Measurements from ENCODE around the gene SEPSECS.

DNA sequence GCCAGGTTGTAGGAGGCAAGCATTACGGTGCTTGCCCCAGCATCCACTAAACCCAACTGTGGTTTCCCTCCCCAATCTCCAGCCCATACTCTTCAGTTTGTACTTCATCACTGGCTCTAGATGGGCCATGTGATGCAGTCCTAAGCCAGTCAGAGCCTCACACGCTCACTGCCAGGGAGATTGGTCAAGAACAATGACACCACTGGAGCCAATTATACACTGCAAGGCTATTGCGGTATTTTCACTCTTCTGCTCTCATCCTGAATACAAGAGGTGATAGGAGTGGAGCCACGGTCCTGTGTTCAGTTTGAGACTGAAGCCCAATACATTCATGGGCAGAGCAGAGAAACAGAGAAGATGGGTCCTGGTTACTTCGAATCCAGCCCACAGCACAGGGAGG is 58.4 kb downstream of the SEPSECS start:
- TF ChIP-seq, protein P1, sequence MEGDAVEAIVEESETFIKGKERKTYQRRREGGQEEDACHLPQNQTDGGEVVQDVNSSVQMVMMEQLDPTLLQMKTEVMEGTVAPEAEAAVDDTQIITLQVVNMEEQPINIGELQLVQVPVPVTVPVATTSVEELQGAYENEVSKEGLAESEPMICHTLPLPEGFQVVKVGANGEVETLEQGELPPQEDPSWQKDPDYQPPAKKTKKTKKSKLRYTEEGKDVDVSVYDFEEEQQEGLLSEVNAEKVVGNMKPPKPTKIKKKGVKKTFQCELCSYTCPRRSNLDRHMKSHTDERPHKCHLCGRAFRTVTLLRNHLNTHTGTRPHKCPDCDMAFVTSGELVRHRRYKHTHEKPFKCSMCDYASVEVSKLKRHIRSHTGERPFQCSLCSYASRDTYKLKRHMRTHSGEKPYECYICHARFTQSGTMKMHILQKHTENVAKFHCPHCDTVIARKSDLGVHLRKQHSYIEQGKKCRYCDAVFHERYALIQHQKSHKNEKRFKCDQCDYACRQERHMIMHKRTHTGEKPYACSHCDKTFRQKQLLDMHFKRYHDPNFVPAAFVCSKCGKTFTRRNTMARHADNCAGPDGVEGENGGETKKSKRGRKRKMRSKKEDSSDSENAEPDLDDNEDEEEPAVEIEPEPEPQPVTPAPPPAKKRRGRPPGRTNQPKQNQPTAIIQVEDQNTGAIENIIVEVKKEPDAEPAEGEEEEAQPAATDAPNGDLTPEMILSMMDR (IDR thresholded peaks at IDR 0.05; ENCODE audit: control extremely low read depth in 1 of 3, insufficient read depth in 1 of 3, low read depth in 1 of 3, low read length in 3 of 3) = no peak
- TF ChIP-seq POLR2A (IDR thresholded peaks at IDR 0.05; ENCODE audit: control extremely low read depth in 1 of 2, low read depth in 2 of 2, low read length in 2 of 2) (no peak), RNF2 (IDR thresholded peaks at IDR 0.05; ENCODE audit: borderline replicate concordance, low read depth, low read length, missing control alignments, poor library complexity, severe bottlenecking) (no peak), TEAD4 (IDR thresholded peaks at IDR 0.05; ENCODE audit: low read depth, low read length) (no peak), POLR2AphosphoS5 (IDR thresholded peaks at IDR 0.05; ENCODE audit: low read depth, low read length) (no peak), CEBPB (IDR thresholded peaks at IDR 0.05; ENCODE audit: low read depth, low read length) (no peak), SIRT6 (IDR thresholded peaks at IDR 0.05; ENCODE audit: low read length) (no peak), SUZ12 (IDR thresholded peaks at IDR 0.05; ENCODE audit: low read length) (no peak), KDM4A (IDR thresholded peaks at IDR 0.05; ENCODE audit: low read depth, low read length, severe bottlenecking) (no peak), SP1 (IDR thresholded peaks at IDR 0.05; ENCODE audit: low read depth, low read length) (no peak), EZH2 (IDR thresholded peaks at IDR 0.05; ENCODE audit: low read depth, low read length, severe bottlenecking) (no peak)

Data from H1 (cell line).